Panc1 (cell line): ENCODE results near the gene ALG2. TPM values are rescaled to one million over a fixed set of nuclear protein-coding genes. Genes with fewer than 3 reads are reported as not detected.

Experiments used
- ATAC-seq: fragments of 200-7000 bp; cut with Tn5 transposase; 2 replicates; pipeline ENCODE4 v1.9.1; 2020; ENCODE audit warnings: mild to moderate bottlenecking, moderate library complexity
- BruUV-seq: library from RNA; stranded (reverse); fragments of 400-500 nt; replicated peaks from 2 replicates; lab custom pipeline; 2021; lab: Mats Ljungman, UMichigan
- CTCF ChIA-PET: fragments of 300-600 bp; sonication (Branson Sonifier 250); formaldehyde crosslinking; loops from one replicate; lab custom pipeline; 2022; ENCODE audit warnings: antibody characterized with exemption; lab: Charles Lee
- POLR2A ChIA-PET: fragments of 300-600 bp; sonication (Branson Sonifier 250); formaldehyde crosslinking; loops from one replicate; lab custom pipeline; 2022; ENCODE audit warnings: antibody characterized with exemption; lab: Charles Lee
- DNase-seq: peaks from one replicate; pipeline ENCODE4 v3.0.0-alpha.2; 2010; ENCODE audit warnings: low read depth, low spot score
- H3K27ac ChIP-seq: 2 replicates; pipeline ENCODE4 v1.5.1; 2011; ENCODE audit warnings: mild to moderate bottlenecking, low read length, inconsistent platforms
- H3K27me3 ChIP-seq: fragments of 200-500 bp; sonication (Bioruptor generic); 2 replicates; pipeline ENCODE4 v1.6.0; 2014; ENCODE audit warnings: low read length, inconsistent platforms; ENCODE audit not compliant: control insufficient read depth, insufficient read depth
- H3K36me3 ChIP-seq: fragments of 200-500 bp; sonication (Bioruptor generic); 2 replicates; pipeline ENCODE4 v1.5.1; 2014; ENCODE audit warnings: inconsistent platforms, mild to moderate bottlenecking, low read length, moderate library complexity; ENCODE audit not compliant: control insufficient read depth, insufficient read depth
- H3K4me1 ChIP-seq: 2 replicates; pipeline ENCODE4 v1.5.1; 2011; ENCODE audit warnings: inconsistent platforms, mild to moderate bottlenecking, low read length, moderate library complexity; ENCODE audit not compliant: control insufficient read depth, insufficient read depth
- H3K4me3 ChIP-seq, 2 experiments: 2 replicates each; pipeline ENCODE4 v1.5.1; 2011 to 2012; ENCODE audit warnings: low read depth in 2 of 2, low read length in 2 of 2, mild to moderate bottlenecking in 2 of 2, inconsistent platforms in 1 of 2, moderate library complexity in 1 of 2
- H3K9me3 ChIP-seq: fragments of 200-500 bp; sonication (Bioruptor generic); 2 replicates; pipeline ENCODE4 v1.5.1; 2014; ENCODE audit warnings: low read depth, mild to moderate bottlenecking, inconsistent platforms, low read length, moderate library complexity; ENCODE audit not compliant: control insufficient read depth, insufficient read depth
- CTCF ChIP-seq: fragments of 450-650 bp; IDR thresholded peaks from 2 replicates; pipeline ENCODE4 v1.5.1; 2017; ENCODE audit warnings: mild to moderate bottlenecking
- POLR2AphosphoS5 ChIP-seq: IDR thresholded peaks from 2 replicates; pipeline ENCODE4 v1.6.1; 2012; ENCODE audit warnings: mild to moderate bottlenecking, low read depth, low read length, moderate library complexity
- REST ChIP-seq, 2 experiments: IDR thresholded peaks; 2 replicates each; pipeline ENCODE4 v1.6.1; 2011 to 2012; ENCODE audit warnings: low read depth in 2 of 2, control low read depth in 1 of 2, low read length in 1 of 2, mild to moderate bottlenecking in 1 of 2, moderate library complexity in 1 of 2; ENCODE audit not compliant: insufficient read depth in 1 of 2
- SIN3A ChIP-seq: IDR thresholded peaks from 2 replicates; pipeline ENCODE4 v1.6.1; 2012; ENCODE audit warnings: low read depth, mild to moderate bottlenecking, low read length, moderate library complexity, borderline replicate concordance; ENCODE audit not compliant: insufficient read depth
- TCF7L2 ChIP-seq: IDR thresholded peaks from 2 replicates; pipeline ENCODE4 v1.6.1; 2011; ENCODE audit warnings: mild to moderate bottlenecking, low read depth, low read length, inconsistent platforms
- in situ Hi-C: cut with HindIII; loops from 2 replicates; pipeline ENCODE4 v1.10.0; 2016; ENCODE audit warnings: low sequenced_read_pairs, low pct_unique_long_range_greater_than_20kb
- intact Hi-C: fragments of 100-400 bp; cut with micrococcal nuclease; formaldehyde crosslinking; loops from one replicate; pipeline ENCODE4 v1.10.0; 2022; ENCODE audit not compliant: unreplicated experiment
- total RNA-seq: library from RNA; stranded (reverse); gene quantifications from one replicate; pipeline ENCODE4 v1.2.1, GENCODE V29; 2021; ENCODE audit not compliant: unreplicated experiment

Gene ALG2
- total RNA-seq, 1 experiment from 2014 or later, result 20.8 TPM

- intact Hi-C loops, result loop anchor here (10.0 kb wide), 1 partner anchor 620 kb away; no protein-coding TSS in a partner anchor
- TF ChIP-seq POLR2AphosphoS5 (no peak), CTCF (peak; percentile 86)
- no TSS peak for BruUV-seq
- in situ Hi-C loops, result no loop called here
- Histone ChIP-seq H3K4me3 (peak overlapping the region; percentile 26 to 59), H3K9me3 (no peaks in the 10 kb centered on the region), H3K27me3 (peaks cover 4% of the 10 kb centered on the region), H3K27ac (no peak overlapping the region), H3K4me1 (no peaks in the 10 kb centered on the region), H3K36me3 (no peaks in the 10 kb centered on the region)
- POLR2A ChIA-PET, result no interaction called here
- ATAC-seq (peak; percentile 94), DNase-seq (peak; percentile 54)
- CTCF ChIA-PET, result no interaction called here
Observed at GRCh38 chr9:99184475-99185347, 37.0 kb downstream of the ALG2 start.

GRCh38 chr9:99184110-99184474, 37.6 kb downstream of the ALG2 start:
- POLR2A ChIA-PET, result no interaction called here

More at GRCh38 chr9:99184110-99184474, 37.6 kb downstream of the ALG2 start:
- ATAC-seq (0 out of 2 replicates have a peak, but pooled peaks have one; percentile 22), DNase-seq (no peak)
- CTCF ChIA-PET, result no interaction called here
- H3K9me3 ChIP-seq, result no peaks in the 10 kb centered on the region
- H3K36me3 ChIP-seq, result no peaks in the 10 kb centered on the region
- peaks cover 4% of the 10 kb centered on the region for H3K27me3 ChIP-seq
- intact Hi-C loops (loop anchor here (10.0 kb wide), 1 partner anchor 621 kb away; no protein-coding TSS in a partner anchor), in situ Hi-C loops (no loop called here)
- no peak overlapping the region for H3K4me3 ChIP-seq
- H3K4me1 ChIP-seq, result no peaks in the 10 kb centered on the region
- TF ChIP-seq REST (IDR thresholded peaks at IDR 0.05; ENCODE audit: insufficient read depth in 1 of 2, low read depth in 2 of 2, low read length in 1 of 2), result no peak
- no peak for TF ChIP-seq CTCF
- no peak for TF ChIP-seq TCF7L2
- no peak for TF ChIP-seq SIN3A
- TF ChIP-seq POLR2AphosphoS5, result no peak
- no TSS peak for BruUV-seq
- H3K27ac ChIP-seq, result no peak overlapping the region
